Activated CD4-positive, alpha-beta T cell treated with anti-CD3 and anti-CD28 coated beads, Interleukin-2, amount 50 U/mL, for 16 hours (primary cell): ENCODE measurements around the gene IGF1R.

Experiments used
- DNase-seq: peaks from one replicate; pipeline ENCODE4 v3.0.0-alpha.2; 2020

Gene IGF1R

DNA sequence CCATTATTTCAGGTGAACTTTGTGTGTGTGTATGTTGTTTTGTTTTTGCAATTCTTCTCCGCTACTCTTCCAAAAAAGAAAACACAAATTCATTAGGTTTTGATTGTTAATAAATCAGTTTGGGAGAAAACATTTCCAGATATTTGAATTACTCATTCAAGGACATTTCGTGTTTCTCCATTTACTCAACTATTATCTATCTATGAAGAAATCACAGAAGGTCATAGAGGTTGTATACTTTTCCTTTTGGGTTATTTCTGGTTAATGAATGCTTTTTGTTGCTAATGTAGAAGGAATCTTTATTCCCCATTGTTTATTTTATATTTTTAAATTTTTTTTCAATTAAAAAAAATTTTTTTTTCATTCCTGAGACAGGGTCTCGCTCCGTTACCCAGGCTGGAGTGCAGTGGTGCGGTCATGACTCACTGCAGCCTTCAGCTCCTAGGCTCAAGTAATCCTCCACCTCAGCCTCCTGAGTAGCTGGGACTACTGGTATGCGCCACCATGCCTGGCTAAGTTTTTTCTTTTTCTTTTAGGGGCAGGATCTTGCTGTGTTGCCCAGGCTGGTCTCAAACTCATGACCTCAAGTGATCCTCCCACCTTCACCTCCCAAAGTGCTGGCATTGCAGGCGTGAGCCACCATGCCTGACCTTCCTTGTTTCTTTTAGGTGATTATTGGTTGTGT, 28.4 kb downstream of the IGF1R start:
- DNase-seq: no peak

DNA sequence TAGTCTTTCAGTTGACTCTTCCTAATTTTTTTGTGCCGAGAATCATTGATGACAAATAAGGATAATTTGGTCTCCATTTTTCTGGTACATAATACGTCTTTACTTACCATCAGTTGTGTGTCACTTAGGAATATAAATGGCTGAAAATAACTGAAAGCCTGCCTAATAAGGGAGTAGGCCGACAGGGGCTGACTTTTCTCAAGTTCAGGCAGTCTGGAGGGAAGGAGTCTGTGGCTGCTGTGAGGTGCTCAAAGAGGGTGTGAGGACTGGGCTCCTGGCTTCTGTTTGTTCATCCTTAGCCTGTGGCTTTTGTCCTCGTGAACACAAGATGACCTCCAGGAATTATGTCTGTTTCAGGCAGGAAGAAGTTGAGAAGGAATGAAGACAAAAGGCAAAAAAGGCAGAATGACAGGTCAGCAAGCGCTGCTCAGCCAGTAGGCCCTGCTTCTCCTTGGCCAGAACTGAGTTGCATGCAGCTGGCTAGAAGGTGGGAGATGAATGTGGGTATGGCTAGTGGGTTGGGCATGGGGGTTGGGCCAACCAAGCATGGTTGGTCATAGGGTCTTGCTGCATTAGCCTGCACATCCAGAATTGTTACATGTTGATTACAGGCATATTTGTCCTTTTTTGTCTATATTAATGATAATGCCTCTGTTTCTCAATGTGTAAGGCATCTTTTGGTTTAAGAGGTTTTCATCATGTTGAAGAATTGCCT, 29.2 kb downstream of the IGF1R start:
- DNase-seq: no peak

DNA sequence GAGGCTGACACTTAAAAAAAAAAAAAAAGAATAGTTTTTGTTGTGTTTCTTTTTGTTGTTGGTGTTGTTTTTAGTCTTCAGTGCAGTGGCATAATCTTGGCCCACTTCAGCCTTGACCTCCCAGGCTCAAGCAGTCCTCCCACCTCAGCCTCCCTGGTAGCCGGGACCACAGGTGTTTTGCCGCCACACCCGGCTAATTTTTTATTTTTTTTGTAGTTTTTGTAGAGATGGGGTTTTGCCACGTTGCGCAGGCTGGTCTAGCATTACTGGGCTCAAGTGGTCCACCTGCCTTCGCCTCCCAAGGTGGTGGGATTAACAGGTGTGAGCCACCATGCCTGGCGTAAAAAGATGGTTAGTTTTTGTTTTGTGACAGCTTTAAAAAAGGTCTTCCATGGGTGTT, 30.1 kb downstream of the IGF1R start:
- no peak for DNase-seq

DNA sequence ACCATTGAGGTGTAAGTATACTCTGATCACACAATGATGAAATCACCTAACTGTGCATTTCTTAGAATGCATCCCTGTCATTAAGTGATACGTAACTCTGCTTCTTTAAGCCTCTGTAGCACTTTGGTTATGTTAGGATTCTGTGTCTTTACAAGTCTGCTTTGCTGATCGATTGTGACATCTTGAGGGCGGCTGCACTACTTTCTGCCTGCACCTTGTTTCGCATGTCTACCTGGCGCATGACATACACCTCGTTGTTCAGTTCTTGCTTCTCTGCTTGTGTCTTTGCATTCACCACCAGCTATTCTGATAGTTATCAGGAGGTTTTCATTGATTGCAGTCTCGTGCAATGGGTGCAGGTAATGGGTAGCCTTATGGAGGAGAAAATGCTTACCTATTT, 32.7 kb downstream of the IGF1R start:
- DNase-seq: no peak

DNA sequence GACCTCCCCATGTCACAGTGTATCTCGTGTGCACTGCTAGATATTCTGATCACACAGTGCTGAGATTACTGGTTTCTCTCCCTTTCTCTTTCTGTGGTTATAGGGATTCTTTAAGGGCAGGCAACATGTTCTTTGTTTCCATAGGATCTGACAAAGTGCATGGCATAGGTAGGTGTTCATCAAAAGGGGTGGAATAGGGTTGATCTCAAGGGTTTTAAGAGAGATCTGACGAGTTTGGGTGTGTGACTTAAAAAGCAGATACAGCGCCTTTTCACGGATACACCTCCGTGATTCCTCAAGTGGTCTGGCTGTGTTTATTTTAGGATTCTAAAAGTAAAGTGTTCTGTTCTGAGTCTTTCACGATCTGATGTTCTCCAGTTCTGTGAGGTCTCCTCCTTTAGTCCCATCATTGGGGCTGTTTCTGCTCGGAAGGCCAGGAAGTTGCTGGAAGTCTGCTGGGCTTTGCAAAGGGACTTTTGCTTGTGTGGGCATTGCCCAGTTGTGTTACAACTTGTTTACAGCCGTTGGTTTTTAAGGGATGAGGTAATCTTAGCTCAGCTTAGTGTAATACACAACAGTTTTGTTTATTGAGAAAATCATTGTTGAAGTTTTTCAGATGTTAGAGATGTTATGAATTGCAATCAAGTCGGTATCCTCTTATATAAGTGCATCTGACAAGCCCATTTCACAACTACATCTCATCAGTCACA, 34.8 kb downstream of the IGF1R start:
- no peak for DNase-seq

DNA sequence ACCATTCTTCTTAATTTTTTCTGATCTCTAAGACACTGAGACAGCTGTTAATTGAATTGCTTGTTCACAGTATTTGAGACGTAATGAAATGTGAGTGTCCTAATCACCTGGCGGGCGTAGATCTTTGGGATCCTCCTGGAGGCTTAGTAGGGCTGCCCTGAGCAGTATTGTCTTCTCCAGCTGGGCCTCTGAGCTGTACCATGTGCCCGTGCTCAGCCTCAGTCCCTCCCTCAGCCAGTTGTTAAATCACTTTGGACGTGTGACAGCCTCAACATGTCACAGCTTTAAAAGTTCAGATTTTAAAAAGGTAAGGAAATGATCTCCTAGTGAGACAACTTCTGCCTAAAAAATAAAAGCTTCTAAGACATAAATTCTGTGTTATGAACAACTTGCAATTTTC, 35.5 kb downstream of the IGF1R start:
- no peak for DNase-seq

DNA sequence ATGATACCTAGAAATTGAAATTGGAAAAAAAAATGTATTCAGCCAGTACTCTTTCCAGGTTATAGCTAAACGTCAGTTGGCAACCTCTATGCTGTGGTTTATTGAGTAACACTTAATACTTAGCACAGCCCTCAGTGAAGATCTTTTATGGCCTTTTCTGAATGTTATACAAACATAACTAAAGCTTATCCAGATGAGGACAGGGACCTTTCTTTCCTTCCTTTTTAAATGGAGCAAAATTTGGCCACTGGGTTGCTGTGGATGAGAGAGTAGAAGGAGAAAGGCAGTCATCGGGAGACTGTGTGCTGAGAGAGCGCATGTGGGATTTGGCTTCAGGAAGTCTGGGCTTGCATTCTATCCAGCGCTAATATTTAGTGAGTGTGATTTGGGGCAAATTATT, 36.1 kb downstream of the IGF1R start:
- DNase-seq: no peak

DNA sequence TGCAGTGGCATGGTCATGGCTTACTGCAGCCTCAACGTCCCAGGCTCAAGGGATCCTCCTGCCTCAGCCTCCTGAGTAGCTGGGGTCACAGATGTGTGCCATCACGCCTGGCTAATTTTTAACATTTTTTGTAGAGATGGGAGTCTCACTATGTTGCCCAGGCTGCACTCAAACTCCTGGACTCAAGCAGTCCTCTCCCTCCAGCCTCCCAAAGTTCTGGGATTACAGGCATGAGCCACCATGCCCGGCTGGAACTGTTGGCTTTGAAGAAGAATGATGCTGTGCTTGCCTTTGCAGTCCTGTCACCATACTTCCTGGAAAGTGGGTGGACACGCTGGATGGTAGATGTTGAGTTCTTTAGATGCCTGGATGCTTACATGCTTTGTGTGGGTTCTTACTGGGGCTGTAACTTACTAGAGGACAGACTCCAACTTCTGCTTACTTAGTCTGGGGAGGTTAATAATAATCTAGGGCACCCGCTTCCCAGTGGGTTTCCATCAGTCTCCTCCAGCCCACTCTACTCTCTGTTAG, 36.7 kb downstream of the IGF1R start:
- DNase-seq: no peak

DNA sequence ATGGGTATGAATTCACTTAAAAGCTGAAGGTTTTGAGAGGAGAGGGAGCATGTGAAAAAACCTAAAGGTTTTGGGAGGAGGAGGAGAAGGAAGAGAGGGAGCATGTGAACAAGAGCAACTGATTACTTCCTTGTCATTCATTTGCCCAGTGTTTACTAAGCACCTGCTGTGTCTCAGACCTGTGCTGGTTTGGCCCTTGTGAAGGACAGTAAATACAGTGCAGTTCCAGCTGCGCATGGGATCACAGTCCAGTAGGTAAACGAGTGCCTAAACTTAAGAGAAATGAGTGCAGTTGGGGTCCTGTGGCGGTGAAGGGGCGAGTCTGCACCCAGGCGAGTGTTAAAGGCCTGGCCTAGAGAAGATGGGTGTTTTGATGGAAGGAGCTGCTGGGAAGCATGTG, 38.6 kb downstream of the IGF1R start:
- no peak for DNase-seq

DNA sequence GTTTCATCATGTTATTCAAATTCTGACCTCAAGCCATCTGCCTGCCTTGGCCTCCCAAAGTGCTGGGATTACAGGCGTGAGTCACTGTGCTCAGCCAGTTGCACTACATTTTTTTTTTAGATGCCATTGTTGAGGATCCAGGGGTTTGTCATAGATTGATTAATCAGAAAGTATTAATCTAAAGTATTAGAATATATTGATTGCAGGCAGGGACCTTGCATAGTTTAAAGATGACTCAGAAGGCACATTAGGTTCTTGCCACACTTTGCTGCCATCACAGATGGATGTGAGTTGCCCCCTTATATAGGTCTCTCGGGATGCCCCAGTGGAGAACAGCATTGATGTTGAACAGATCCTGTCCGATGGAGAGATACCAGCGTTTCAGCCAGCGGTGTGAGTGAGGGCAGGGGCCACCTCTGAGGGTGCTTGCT, 41.1 kb downstream of the IGF1R start:
- no peak for DNase-seq

DNA sequence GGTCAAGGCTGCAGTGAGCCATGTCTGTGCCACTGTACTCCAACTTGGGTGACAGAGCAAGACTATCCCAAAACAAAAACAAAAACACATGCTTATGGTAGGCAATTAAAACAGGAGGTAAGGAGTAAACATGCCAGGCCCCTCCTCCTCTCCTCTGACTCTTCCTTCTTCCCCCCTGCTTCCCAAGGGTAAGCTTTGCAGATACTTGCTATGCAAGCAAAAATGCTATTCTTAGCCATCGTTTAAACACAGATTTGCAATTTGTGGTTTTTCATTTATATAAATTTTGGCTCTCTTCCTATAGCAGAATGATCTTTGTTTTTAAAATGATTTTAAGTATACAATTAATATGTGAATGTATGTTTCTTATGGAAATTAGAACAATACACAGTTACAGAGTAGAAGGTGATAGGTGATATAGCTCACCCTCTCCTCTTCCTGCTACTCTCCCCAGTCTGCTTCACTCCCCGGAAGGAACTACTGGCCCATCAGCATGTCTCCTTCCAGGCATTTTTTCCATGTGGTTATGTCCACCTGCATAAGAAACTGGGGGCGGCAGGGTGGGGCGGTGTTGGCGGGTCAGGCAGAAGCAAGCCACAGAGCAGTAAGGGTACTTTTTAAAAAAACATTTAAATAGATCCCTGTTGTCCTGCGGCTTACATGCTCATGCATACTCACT, 42.1 kb downstream of the IGF1R start:
- DNase-seq: no peak

DNA sequence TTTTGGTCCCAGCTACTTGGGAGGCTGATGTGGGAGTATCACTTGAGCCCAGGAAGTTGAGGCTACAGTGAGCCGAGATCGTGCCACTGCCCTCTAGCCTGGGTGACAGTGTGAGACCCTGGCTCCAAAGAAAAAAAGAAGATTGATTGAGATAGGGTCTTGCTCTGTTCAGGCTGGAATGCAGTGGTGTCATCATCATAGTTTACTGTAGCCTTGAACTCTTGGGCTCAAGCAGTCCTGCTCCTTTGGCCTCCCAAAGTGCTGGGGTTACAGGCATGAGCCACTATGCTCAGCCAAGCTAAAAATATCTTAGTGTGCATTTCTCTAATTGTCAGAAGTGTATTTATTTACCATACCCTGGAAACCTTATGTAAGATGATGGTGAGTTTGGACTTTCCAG, 43.9 kb downstream of the IGF1R start:
- DNase-seq: no peak

DNA sequence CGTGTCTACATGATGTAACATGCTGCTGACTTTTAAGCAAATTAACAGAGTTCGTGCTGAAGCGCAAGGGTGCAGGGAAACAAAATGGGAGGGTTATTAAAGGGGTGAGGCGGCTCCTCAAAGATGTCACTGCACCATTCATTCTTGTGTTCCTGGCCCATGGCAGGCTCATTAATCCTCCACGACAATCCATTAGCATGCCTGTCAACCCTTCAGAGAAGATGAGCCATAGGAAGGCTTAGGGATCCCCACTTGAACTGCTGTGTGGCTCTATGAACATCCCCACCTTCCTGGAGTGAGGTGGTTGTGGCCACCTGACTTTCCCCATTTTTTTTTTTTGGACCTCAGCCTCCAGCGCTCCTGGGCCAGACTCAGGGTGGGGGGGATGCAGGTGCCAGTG, 45.8 kb downstream of the IGF1R start:
- no peak for DNase-seq

DNA sequence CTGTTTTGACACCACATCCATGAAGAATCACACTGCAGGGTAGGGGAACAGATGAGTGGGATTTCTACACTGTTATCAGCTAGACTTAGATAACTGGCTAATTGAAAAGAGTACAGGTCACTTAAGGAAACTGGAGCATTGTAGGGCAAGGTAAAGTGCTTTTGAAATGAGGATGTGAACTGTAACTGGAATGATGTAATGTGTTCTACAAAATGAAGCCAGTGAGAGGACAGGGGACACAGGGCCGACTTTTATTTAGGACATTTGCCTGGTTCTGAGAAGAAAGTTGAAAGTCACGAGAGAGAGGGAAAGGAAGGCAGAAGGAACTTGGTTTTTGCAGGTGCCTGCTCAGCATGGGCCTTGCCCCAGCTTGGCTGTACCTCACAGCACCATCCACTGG, 50.5 kb downstream of the IGF1R start:
- no peak for DNase-seq

DNA sequence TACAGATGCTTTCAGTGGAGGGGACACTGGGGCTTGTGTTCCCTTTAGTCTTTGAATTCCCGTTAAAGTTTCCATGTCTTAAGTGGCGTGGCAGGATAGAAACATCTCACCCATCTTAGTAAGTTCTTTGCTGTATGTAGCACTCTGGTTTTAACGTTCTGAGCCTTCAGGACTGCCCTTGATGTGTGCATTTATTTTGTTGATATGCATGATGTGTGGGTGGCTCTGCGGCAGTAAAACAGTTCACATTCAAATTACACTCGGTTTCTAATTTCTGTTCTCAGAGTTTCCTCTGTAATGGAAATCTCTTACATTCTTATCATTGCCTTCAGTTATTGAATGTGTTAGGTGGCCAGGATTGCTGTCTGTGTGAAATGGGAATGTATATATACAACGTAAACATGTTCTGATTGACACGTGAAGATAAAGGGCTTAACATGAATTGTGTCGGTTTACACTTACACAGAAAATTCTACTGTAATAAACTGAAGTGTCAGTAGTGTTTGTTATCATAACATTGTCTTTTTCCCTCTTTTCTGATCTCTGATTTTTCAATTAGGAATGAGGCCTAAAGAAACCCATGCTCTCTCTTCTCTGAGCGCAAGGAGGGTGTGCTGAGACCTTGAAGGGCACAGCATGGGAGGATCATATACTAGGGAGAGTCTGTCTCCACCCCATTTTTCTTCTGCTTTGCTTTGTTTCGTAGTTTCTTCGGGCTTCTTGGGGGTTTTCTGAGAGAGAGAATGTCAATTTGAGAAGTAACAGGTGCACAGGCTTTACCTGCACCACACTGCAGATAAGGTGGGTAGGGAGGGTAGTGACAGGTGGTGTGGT, 51.5 kb downstream of the IGF1R start:
- DNase-seq: no peak

DNA sequence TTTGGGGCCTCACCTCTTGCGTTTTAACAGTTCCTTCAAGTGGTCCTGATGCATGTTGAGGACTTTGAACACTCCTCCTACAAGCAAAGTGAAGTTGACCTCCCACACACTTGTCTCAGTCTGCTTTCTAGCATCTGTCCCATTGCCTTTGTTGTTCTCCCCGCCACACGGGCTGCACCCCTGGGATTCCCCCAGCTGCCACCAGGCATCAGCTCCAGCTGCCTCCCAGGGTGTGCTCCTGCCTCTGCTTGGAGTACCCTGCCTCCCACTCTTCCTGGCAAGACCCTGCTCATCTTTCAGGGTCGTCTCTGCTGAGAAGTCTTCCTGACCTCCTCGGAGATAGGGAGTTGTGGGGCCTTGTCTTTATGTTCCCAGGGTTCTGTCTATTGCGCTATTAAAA, 52.2 kb downstream of the IGF1R start:
- DNase-seq: no peak

DNA sequence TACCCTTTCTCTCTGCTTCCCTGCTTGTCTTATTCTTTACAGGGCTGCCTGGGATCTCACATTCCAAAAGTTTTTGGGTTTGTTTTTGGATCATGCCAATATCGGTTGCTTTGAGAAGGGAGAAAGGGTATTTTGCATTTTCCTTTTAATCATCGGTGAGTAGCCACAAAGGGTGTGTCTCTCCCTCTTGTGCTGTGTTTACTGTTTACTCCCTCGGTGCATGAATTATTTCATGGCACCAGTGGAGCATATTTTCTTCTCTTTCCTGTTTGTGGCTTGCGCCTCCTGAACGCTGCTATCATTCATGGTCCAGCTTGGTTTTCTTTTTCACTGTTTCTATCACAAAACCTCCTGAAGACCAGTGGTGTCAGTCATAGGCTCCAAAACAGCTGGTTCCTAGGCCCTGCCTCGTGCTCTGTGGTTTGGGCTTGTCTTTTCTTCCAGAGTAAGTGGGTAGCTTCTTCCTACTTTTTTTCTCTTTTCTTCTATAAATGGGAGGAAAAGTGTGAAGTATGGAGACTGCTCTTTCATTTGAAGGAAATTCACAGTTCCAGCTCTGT, 54.9 kb downstream of the IGF1R start:
- DNase-seq: no peak

DNA sequence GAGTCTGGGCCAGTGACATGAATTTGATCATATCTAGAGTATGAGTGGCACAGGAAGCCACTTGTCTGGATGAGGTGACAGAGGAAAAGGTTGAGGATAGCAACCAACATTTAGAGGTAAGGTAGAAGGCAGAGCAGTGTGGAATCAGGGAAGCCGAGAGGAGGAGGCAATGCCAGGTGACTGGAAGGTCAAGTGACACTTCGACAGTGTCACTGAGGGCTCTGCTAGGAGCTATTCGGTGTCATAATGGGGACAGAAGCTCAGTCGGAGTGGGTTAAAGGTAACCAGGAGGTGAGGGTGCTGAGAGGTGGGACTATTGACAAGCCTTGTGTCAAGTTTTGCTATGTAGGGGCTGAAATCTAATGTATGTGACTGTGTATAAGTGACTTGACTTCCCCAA, 56.7 kb downstream of the IGF1R start:
- no peak for DNase-seq

DNA sequence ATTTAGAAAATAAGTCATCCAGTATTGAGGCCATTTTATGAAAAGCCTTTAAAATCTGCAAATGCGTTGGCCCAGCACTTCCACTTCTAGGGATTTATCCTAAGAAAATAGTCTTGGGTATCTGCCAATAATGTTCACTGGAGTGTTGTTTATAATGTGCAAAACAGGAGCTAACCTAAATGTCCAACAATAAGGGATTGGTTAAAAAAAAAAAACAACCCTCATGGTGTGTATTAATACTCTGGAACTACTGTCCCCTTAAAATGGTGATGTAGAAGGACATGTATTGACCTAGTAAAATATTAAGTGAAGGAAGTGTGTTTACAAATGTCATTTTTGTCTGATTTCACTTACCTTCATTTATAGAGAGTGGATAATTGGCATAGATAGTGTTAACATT, 58.0 kb downstream of the IGF1R start:
- DNase-seq: no peak

DNA sequence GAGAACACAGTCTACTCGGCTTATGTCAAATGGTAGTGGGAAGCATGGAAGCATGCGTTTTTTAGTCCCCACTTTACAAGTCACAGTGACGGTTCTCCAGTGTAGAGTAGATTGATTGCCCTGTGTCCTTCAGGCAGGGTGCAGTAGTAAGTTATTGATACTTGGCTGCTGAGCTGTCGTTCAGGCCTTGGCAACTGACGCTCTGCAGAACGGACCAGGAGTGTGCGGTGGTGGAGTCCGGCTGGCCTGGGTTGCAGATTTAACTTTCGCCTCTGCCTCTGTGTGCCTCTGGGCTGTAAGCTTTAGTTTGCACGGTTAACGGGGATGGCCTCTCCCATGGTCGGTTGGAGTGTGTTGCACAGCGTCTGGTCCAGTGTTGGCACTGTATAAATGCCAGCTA, 58.6 kb downstream of the IGF1R start:
- no peak for DNase-seq

DNA sequence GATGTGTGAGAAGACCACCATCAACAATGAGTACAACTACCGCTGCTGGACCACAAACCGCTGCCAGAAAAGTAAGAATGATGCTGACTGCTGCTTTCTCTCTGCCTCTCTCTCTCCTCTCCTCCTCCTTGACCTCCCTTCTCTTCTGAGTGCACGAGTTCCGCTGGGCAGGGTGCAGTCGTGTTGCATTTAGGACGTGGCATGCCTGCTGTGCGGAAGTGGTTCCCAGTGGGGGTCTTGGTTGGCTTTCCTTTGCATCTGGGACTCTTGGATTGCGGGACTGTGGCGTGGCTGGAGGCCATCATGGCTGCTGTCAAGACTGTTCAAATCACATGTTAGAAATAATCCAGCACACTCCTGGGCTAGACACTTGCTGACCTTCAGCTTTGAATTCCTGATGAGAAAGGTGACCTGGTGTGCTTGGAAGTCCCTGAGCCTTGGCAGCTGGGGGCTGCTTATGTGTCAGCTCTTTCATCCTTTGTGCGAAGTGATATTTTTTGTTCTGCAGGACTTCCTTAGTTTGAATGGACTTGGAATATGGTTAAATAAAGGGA, 59.8 kb downstream of the IGF1R start:
- DNase-seq: no peak

DNA sequence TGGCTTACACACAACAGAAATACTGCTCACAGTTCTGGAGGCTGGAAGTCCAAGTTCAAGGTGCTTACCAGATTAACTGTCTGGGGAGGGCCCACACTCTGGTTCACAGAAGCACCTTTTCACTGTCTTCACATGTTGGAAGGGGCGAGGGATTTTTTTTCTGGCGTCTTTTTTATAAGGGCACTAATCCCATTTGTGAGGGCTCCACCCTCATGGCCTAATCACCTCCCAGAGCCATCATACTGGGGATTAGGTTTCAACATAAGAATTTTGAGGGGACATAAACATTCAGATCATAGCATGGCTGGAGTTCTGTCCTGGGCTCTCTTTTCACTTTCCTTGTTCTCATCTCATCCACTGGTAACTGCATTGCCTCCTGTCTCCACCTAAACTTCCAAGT, 63.5 kb downstream of the IGF1R start:
- no peak for DNase-seq
